GM12878 (cell line): ENCODE data around the gene SGTA.

ENCODE experiments used
- EP300 ChIP-seq, 2 experiments: fragments of 150-350 bp in 1 of 2; IDR thresholded peaks; 2 replicates each; pipeline ENCODE4 v1.6.1; 2011 to 2012; ENCODE audit warnings: low read depth in 2 of 2, low read length in 2 of 2, borderline replicate concordance in 1 of 2, improper control_type of control experiment in 1 of 2, inconsistent platforms in 1 of 2; ENCODE audit not compliant: control insufficient read depth in 1 of 2
- ESRRA ChIP-seq: IDR thresholded peaks from 2 replicates; pipeline ENCODE4 v1.6.1; 2012; ENCODE audit warnings: mild to moderate bottlenecking, low read length, improper control_type of control experiment
- JUND ChIP-seq: IDR thresholded peaks from 2 replicates; pipeline ENCODE4 v1.6.1; 2012; ENCODE audit warnings: low read depth, mild to moderate bottlenecking, low read length, improper control_type of control experiment, moderate library complexity
- MXI1 ChIP-seq: fragments of 150-350 bp; IDR thresholded peaks from 2 replicates; pipeline ENCODE4 v1.6.1; 2011; ENCODE audit warnings: low read depth, mild to moderate bottlenecking, inconsistent platforms, low read length, improper control_type of control experiment
- RAD21 ChIP-seq: IDR thresholded peaks from 2 replicates; pipeline ENCODE4 v1.6.1; 2011; ENCODE audit warnings: mild to moderate bottlenecking, low read depth, low read length, moderate library complexity; ENCODE audit not compliant: insufficient read depth
- SREBF1 ChIP-seq: IDR thresholded peaks from 2 replicates; pipeline ENCODE4 v1.6.1; 2012; ENCODE audit warnings: mild to moderate bottlenecking, low read length
- TAF1 ChIP-seq: IDR thresholded peaks from 2 replicates; pipeline ENCODE4 v1.6.1; 2011; ENCODE audit warnings: mild to moderate bottlenecking, low read depth, low read length, borderline replicate concordance
- ZBTB11 ChIP-seq: fragments of 450-650 bp; formaldehyde crosslinking; IDR thresholded peaks from 2 replicates; pipeline ENCODE4 v1.5.0; 2022; ENCODE audit warnings: mild to moderate bottlenecking, missing genetic modification characterization
- ZNF274 ChIP-seq: IDR thresholded peaks from one replicate; pipeline ENCODE4 v1.8.0; 2011; ENCODE audit not compliant: insufficient read length, insufficient read depth
- ZNF592 ChIP-seq: fragments of 450-650 bp; IDR thresholded peaks from 2 replicates; pipeline ENCODE4 v1.6.1; 2017; ENCODE audit warnings: mild to moderate bottlenecking, moderate library complexity
- TF ChIP-seq, protein P1 (sequence below): fragments of 450-650 bp; IDR thresholded peaks from 2 replicates; pipeline ENCODE4 v1.6.1; 2018; ENCODE audit warnings: mild to moderate bottlenecking, low read depth, moderate library complexity; ENCODE audit not compliant: partially characterized antibody
- TF ChIP-seq, protein P2 (sequence below): fragments of 450-650 bp; IDR thresholded peaks from 2 replicates; pipeline ENCODE4 v1.6.1; 2014; ENCODE audit warnings: mild to moderate bottlenecking
- TF ChIP-seq, protein P3 (sequence below): fragments of 450-650 bp; IDR thresholded peaks from 2 replicates; pipeline ENCODE4 v1.6.1; 2016; ENCODE audit warnings: mild to moderate bottlenecking
- TF ChIP-seq, protein P4 (sequence below), 3 experiments: IDR thresholded peaks in 2 of 3; conservative IDR thresholded peaks in 1 of 3; 2 replicates each; pipeline ENCODE4 v1.5.1; 2011; ENCODE audit warnings: low read depth in 3 of 3, low read length in 3 of 3, mild to moderate bottlenecking in 3 of 3, control low read depth in 2 of 3, moderate library complexity in 2 of 3, inconsistent platforms in 1 of 3, mixed read lengths in 1 of 3; ENCODE audit not compliant: control insufficient read depth in 2 of 3, insufficient read depth in 1 of 3; ENCODE audit errors: extremely low read depth in 1 of 3

GRCh38 chr19:2723747-2724146 is 59.3 kb downstream of the SGTA start:
- TF ChIP-seq, protein P1, sequence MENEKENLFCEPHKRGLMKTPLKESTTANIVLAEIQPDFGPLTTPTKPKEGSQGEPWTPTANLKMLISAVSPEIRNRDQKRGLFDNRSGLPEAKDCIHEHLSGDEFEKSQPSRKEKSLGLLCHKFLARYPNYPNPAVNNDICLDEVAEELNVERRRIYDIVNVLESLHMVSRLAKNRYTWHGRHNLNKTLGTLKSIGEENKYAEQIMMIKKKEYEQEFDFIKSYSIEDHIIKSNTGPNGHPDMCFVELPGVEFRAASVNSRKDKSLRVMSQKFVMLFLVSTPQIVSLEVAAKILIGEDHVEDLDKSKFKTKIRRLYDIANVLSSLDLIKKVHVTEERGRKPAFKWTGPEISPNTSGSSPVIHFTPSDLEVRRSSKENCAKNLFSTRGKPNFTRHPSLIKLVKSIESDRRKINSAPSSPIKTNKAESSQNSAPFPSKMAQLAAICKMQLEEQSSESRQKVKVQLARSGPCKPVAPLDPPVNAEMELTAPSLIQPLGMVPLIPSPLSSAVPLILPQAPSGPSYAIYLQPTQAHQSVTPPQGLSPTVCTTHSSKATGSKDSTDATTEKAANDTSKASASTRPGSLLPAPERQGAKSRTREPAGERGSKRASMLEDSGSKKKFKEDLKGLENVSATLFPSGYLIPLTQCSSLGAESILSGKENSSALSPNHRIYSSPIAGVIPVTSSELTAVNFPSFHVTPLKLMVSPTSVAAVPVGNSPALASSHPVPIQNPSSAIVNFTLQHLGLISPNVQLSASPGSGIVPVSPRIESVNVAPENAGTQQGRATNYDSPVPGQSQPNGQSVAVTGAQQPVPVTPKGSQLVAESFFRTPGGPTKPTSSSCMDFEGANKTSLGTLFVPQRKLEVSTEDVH, result no peak
- TF ChIP-seq ESRRA (no peak), ZBTB11 (no peak), SREBF1 (no peak), MXI1 (no peak), RAD21 (no peak), JUND (no peak), ZNF592 (no peak), TAF1 (no peak), EP300 (IDR thresholded peaks at IDR 0.05; ENCODE audit: borderline replicate concordance in 1 of 2, control insufficient read depth in 1 of 2, low read depth in 2 of 2, low read length in 2 of 2) (no peak), ZNF274 (no peak)
- TF ChIP-seq, protein P2, sequence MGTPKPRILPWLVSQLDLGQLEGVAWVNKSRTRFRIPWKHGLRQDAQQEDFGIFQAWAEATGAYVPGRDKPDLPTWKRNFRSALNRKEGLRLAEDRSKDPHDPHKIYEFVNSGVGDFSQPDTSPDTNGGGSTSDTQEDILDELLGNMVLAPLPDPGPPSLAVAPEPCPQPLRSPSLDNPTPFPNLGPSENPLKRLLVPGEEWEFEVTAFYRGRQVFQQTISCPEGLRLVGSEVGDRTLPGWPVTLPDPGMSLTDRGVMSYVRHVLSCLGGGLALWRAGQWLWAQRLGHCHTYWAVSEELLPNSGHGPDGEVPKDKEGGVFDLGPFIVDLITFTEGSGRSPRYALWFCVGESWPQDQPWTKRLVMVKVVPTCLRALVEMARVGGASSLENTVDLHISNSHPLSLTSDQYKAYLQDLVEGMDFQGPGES, result no peak
- TF ChIP-seq, protein P3, sequence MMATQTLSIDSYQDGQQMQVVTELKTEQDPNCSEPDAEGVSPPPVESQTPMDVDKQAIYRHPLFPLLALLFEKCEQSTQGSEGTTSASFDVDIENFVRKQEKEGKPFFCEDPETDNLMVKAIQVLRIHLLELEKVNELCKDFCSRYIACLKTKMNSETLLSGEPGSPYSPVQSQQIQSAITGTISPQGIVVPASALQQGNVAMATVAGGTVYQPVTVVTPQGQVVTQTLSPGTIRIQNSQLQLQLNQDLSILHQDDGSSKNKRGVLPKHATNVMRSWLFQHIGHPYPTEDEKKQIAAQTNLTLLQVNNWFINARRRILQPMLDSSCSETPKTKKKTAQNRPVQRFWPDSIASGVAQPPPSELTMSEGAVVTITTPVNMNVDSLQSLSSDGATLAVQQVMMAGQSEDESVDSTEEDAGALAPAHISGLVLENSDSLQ, result no peak
- TF ChIP-seq, protein P4, sequence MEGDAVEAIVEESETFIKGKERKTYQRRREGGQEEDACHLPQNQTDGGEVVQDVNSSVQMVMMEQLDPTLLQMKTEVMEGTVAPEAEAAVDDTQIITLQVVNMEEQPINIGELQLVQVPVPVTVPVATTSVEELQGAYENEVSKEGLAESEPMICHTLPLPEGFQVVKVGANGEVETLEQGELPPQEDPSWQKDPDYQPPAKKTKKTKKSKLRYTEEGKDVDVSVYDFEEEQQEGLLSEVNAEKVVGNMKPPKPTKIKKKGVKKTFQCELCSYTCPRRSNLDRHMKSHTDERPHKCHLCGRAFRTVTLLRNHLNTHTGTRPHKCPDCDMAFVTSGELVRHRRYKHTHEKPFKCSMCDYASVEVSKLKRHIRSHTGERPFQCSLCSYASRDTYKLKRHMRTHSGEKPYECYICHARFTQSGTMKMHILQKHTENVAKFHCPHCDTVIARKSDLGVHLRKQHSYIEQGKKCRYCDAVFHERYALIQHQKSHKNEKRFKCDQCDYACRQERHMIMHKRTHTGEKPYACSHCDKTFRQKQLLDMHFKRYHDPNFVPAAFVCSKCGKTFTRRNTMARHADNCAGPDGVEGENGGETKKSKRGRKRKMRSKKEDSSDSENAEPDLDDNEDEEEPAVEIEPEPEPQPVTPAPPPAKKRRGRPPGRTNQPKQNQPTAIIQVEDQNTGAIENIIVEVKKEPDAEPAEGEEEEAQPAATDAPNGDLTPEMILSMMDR (IDR thresholded peaks at IDR 0.05 in 2 of 3, conservative IDR thresholded peaks at IDR 0.05 in 1 of 3; ENCODE audit: control insufficient read depth in 2 of 3, extremely low read depth in 1 of 3, insufficient read depth in 1 of 3, low read depth in 3 of 3, low read length in 3 of 3), result no peak
